HepG2 (cell line): Measurements from ENCODE around the gene DEPDC1B. TPM values are rescaled to one million over a fixed set of nuclear protein-coding genes. Genes with fewer than 3 reads are reported as not detected.
"Not testable (repeated sequence)": the region's sequence is repeated elsewhere in the genome, so short reads cannot be mapped to it uniquely, and the experiment has no call there.

Experiments
- ATAC-seq: fragments of 200-7000 bp; cut with Tn5 transposase; 3 replicates; pipeline ENCODE4 v1.9.1; 2020; ENCODE audit warnings: mild to moderate bottlenecking, moderate library complexity
- BruUV-seq: library from RNA; stranded (reverse); fragments of 400-500 nt; replicated peaks from 2 replicates; lab custom pipeline; 2021; lab: Mats Ljungman, UMichigan
- CTCF ChIA-PET: fragments of 300-600 bp; formaldehyde crosslinking; extraction: SDS; loops from one replicate; lab custom pipeline; 2021; ENCODE audit warnings: low total read pairs, inconsistent platforms, low intra/inter-chr PET ratio; lab: Yijun Ruan, JAX
- POLR2A ChIA-PET: fragments of 350-600 bp; sonication (Branson Sonifier 250); formaldehyde crosslinking; loops from one replicate; lab custom pipeline; 2020; ENCODE audit warnings: antibody characterized with exemption, inconsistent platforms; lab: Yijun Ruan, JAX
- DNase-seq: peaks from one replicate; pipeline ENCODE4 v3.0.0-alpha.2; 2015; ENCODE audit warnings: low spot score
- FAIRE-seq: peaks from 3 replicates; lab custom pipeline; 2011; peaks lifted over from hg19 to GRCh38; lab: Jason Lieb, UNC
- H2AFZ ChIP-seq: one replicate; pipeline ENCODE4 v1.6.1; 2011; ENCODE audit warnings: low read length, inconsistent platforms
- H3K27ac ChIP-seq: fragments of 300-600 bp; 3 replicates; pipeline ENCODE4 v1.8.0; 2011; ENCODE audit warnings: mixed run types, mild to moderate bottlenecking, mixed read lengths, low read length, inconsistent platforms; ENCODE audit not compliant: insufficient read depth; ENCODE audit errors: extremely low read length
- H3K27me3 ChIP-seq, 2 experiments: fragments of 200-600 bp in 1 of 2; 2 replicates in 1 of 2; 3 replicates in 1 of 2; pipeline versions ENCODE4 v1.6.0 to v1.8.0; 2011; ENCODE audit warnings: low read length in 2 of 2, mild to moderate bottlenecking in 2 of 2, moderate library complexity in 2 of 2, inconsistent platforms in 1 of 2; ENCODE audit not compliant: insufficient read depth in 2 of 2, control insufficient read depth in 1 of 2
- H3K36me3 ChIP-seq, 2 experiments: fragments of 200-600 bp in 1 of 2; replicated peaks in 1 of 2; 2 replicates in 1 of 2; 3 replicates in 1 of 2; pipeline versions ENCODE4 v1.5.1 to v1.8.0; 2011; ENCODE audit warnings: low read length in 2 of 2, inconsistent platforms in 1 of 2; ENCODE audit not compliant: insufficient read depth in 2 of 2, control insufficient read depth in 1 of 2
- H3K4me1 ChIP-seq: 2 replicates; pipeline ENCODE4 v1.5.1; 2012; ENCODE audit warnings: low read length, inconsistent platforms; ENCODE audit not compliant: insufficient read depth
- H3K4me2 ChIP-seq: 2 replicates; pipeline ENCODE4 v1.6.0; 2011; ENCODE audit warnings: low read depth, low read length, inconsistent platforms
- H3K4me3 ChIP-seq, 3 experiments: fragments of 200-600 bp in 1 of 3; sonication (generic), shearing (Covaris generic) in 1 of 3; replicated peaks in 1 of 3; 2 replicates each; pipeline ENCODE4 v1.5.1; 2011 to 2016; ENCODE audit warnings: low read length in 3 of 3, inconsistent platforms in 2 of 3, low read depth in 2 of 3, mild to moderate bottlenecking in 2 of 3, control low read depth in 1 of 3, mixed read lengths in 1 of 3; ENCODE audit not compliant: insufficient read depth in 1 of 3
- H3K79me2 ChIP-seq: one replicate; pipeline ENCODE4 v1.6.1; 2011; ENCODE audit warnings: low read length, inconsistent platforms; ENCODE audit not compliant: insufficient read depth
- H3K9ac ChIP-seq: 2 replicates; pipeline ENCODE4 v1.6.0; 2011; ENCODE audit warnings: mild to moderate bottlenecking, low read depth, low read length, inconsistent platforms; ENCODE audit not compliant: insufficient read depth
- H3K9me3 ChIP-seq: 2 replicates; pipeline ENCODE4 v1.5.1; 2012; ENCODE audit warnings: mild to moderate bottlenecking, low read length
- H4K20me1 ChIP-seq: 2 replicates; pipeline ENCODE4 v1.6.0; 2011; ENCODE audit warnings: inconsistent platforms, mild to moderate bottlenecking, low read length, moderate library complexity; ENCODE audit not compliant: insufficient read depth
- FOXP1 ChIP-seq, 2 experiments: fragments of 450-650 bp in 1 of 2; IDR thresholded peaks; 2 replicates each; pipeline ENCODE4 v1.6.1; 2017 to 2018; ENCODE audit warnings: antibody characterized with exemption in 1 of 2
- STAT6 ChIP-seq: sonication (generic); formaldehyde crosslinking; IDR thresholded peaks from 2 replicates; pipeline ENCODE4 v1.4.0; 2020; ENCODE audit warnings: missing genetic modification reagents, mild to moderate bottlenecking, borderline replicate concordance
- SYNCRIP ChIP-seq: fragments of 200-400 bp; formaldehyde crosslinking; IDR thresholded peaks from 2 replicates; pipeline ENCODE4 v1.6.1; 2018; ENCODE audit warnings: mild to moderate bottlenecking, low read depth, low read length; ENCODE audit not compliant: insufficient read depth
- ZHX1 ChIP-seq: sonication (generic); formaldehyde crosslinking; IDR thresholded peaks from 2 replicates; pipeline ENCODE4 v1.8.1; 2022; ENCODE audit warnings: low read depth, mild to moderate bottlenecking, missing genetic modification reagents
- ZMAT3 ChIP-seq: sonication (generic); formaldehyde crosslinking; conservative IDR thresholded peaks from 2 replicates; pipeline ENCODE4 v1.7.0; 2021; ENCODE audit warnings: missing genetic modification reagents
- ZNF20 ChIP-seq: sonication (generic); formaldehyde crosslinking; IDR thresholded peaks from 2 replicates; pipeline ENCODE4 v1.4.0; 2020; ENCODE audit warnings: mild to moderate bottlenecking, moderate library complexity, missing genetic modification reagents
- WGBS: methylation state at CpG from one replicate; pipeline ENCODE4 v1.1.6; 2017; ENCODE audit warnings: low lambda C conversion rate; 5-methylcytosine and 5-hydroxymethylcytosine counted together
- in situ Hi-C: cut with HindIII; loops from 2 replicates; pipeline ENCODE4 v1.10.0; 2017; ENCODE audit warnings: low pct_unique_long_range_greater_than_20kb; ENCODE audit not compliant: extremely low pct_ligation_motif_present
- intact Hi-C: fragments of 100-400 bp; cut with micrococcal nuclease; formaldehyde crosslinking; loops from one replicate; pipeline ENCODE4 v1.10.0; 2022; ENCODE audit not compliant: unreplicated experiment
- polyA plus RNA-seq, 8 experiments: library from polyadenylated mRNA; depleted of rRNA in 3 of 8; stranded (reverse) in 7 of 8; unstranded in 1 of 8; fragments of >200 nt; fragmentation: Illumina TruSeq in 4 of 8; extraction: Trizol in 4 of 8; gene quantifications; 2 replicates each; pipeline versions ENCODE4 v1.2.1 to v1.2.3, GENCODE V29; 2011 to 2016; ENCODE audit warnings: low read depth in 4 of 8, missing spikeins in 1 of 8, mixed read lengths in 1 of 8; ENCODE audit not compliant: insufficient read depth in 1 of 8
- total RNA-seq, 5 experiments: library from RNA; depleted of rRNA; stranded (reverse); fragments of >200 nt; fragmentation: Illumina TruSeq; extraction: Trizol; gene quantifications; 2 replicates each; pipeline ENCODE4 v1.2.3, GENCODE V29; 2016; ENCODE audit warnings: low read depth in 1 of 5

Gene DEPDC1B
- total and polyA plus RNA-seq, 2 of the 13 experiments (the other 11 are each of a cell fraction or from before 2014, with no cell fraction given), result 29.5 to 51.3 TPM

GRCh38 chr5:60730858-60731257 lies 30.9 kb upstream of the DEPDC1B start:
- FAIRE-seq; H3K27me3 ChIP-seq; BruUV-seq; H2AFZ ChIP-seq; H3K36me3 ChIP-seq; H3K4me3 ChIP-seq; H3K9me3 ChIP-seq; H3K9ac ChIP-seq; ATAC-seq; intact Hi-C loops; H4K20me1 ChIP-seq; H3K4me2 ChIP-seq; H3K4me1 ChIP-seq; POLR2A ChIA-PET; in situ Hi-C loops; H3K79me2 ChIP-seq; CTCF ChIA-PET; H3K27ac ChIP-seq; DNase-seq; TF ChIP-seq FOXP1 (CRISPR knock-in tag; IDR thresholded peaks at IDR 0.05): not testable (repeated sequence)
- peak; percentile 21; the same call in 1 of the 2 replicates for TF ChIP-seq FOXP1 (IDR thresholded peaks at IDR 0.05)

- H3K27ac ChIP-seq, result no peak overlapping the region
- no peak overlapping the region for H3K4me2 ChIP-seq
- H3K4me1 ChIP-seq, result no peaks in the 10 kb centered on the region
- H4K20me1 ChIP-seq, result no peaks in the 10 kb centered on the region
- no peaks in the 10 kb centered on the region; a peak in 2 of 5 replicates for H3K27me3 ChIP-seq
- no peak overlapping the region for H3K4me3 ChIP-seq
- ChIA-PET POLR2A (no interaction called here), CTCF (no interaction called here)
- in situ Hi-C loops, result no loop called here
- no peak overlapping the region for H3K9ac ChIP-seq
- H3K9me3 ChIP-seq, result no peaks in the 10 kb centered on the region
- intact Hi-C loops, result no loop called here
- no peak for FAIRE-seq
- H3K79me2 ChIP-seq, result no peaks in the 10 kb centered on the region
- WGBS, result 50% methylated on average over 1 of the region's 1 CpG
- no peaks in the 10 kb centered on the region for H3K36me3 ChIP-seq
- DNase-seq, result no peak
- no peak for ATAC-seq
- H2AFZ ChIP-seq, result no peak overlapping the region
- BruUV-seq, result no TSS peak
- TF ChIP-seq ZMAT3 (CRISPR knock-in tag) (no peak), STAT6 (CRISPR knock-in tag) (no peak), SYNCRIP (no peak), ZNF20 (CRISPR knock-in tag) (no peak), ZHX1 (no peak)
These were observed 27.2 kb upstream of the DEPDC1B start for GRCh38 chr5:60727033-60727679.
